ENCODE measurements around the gene SURF2. TPM values are rescaled to one million over a fixed set of nuclear protein-coding genes. Genes with fewer than 3 reads are reported as not detected.
"Not testable (repeated sequence)": the region's sequence is repeated elsewhere in the genome, so short reads cannot be mapped to it uniquely, and the experiment has no call there.

The SURF2 gene
- polyA plus RNA-seq, 3 donors: 23.1 to 28.2 (median 26.4) TPM

GRCh38 chr9:133375116-133375723 lies 18.9 kb downstream of the SURF2 start:
- no peak for DNase-seq

GRCh38 chr9:133375724-133376654 lies 19.6 kb downstream of the SURF2 start, which contains the start of the genes STKLD1 and SURF4:
Gene STKLD1, plus strand, starts transcription at chr9:133376366. Its CDS starts 108 bp downstream, at chr9:133376474.
Gene SURF4, minus strand, starts transcription at chr9:133376060. Its CDS starts 91 bp downstream, at chr9:133375969.
- peak; percentile 96 for DNase-seq

- DNase-seq: not testable (repeated sequence)
Observed at GRCh38 chr9:133377280-133377679, 20.9 kb downstream of the SURF2 start.

GRCh38 chr9:133377721-133378216 lies 21.4 kb downstream of the SURF2 start:
- DNase-seq: no peak

GRCh38 chr9:133378408-133378962 lies 22.1 kb downstream of the SURF2 start:
- no peak for DNase-seq

GRCh38 chr9:133379153-133380086 lies 23.1 kb downstream of the SURF2 start:
- DNase-seq: no peak

GRCh38 chr9:133380734-133381133 lies 24.4 kb downstream of the SURF2 start:
- no peak for DNase-seq

- no peak for DNase-seq
Observed at GRCh38 chr9:133382507-133383141, 26.3 kb downstream of the SURF2 start.

GRCh38 chr9:133383438-133383837 lies 27.1 kb downstream of the SURF2 start:
- DNase-seq: no peak

- no peak for DNase-seq
Observed at GRCh38 chr9:133384736-133385321, 28.5 kb downstream of the SURF2 start.

- no peak for DNase-seq
Observed at GRCh38 chr9:133385452-133385851, 29.1 kb downstream of the SURF2 start.

- DNase-seq: no peak
Observed at GRCh38 chr9:133386338-133386737, 30.0 kb downstream of the SURF2 start.

GRCh38 chr9:133387680-133388079 lies 31.3 kb downstream of the SURF2 start:
- no peak for DNase-seq

- DNase-seq: no peak
Observed at GRCh38 chr9:133389025-133389557, 32.7 kb downstream of the SURF2 start.

GRCh38 chr9:133389562-133389961 lies 33.2 kb downstream of the SURF2 start:
- DNase-seq: no peak

- no peak for DNase-seq
Observed at GRCh38 chr9:133390713-133391112, 34.4 kb downstream of the SURF2 start.

- not testable (repeated sequence) for DNase-seq
Observed at GRCh38 chr9:133391449-133391848, 35.1 kb downstream of the SURF2 start.

GRCh38 chr9:133392308-133392707 lies 36.0 kb downstream of the SURF2 start:
- DNase-seq: not testable (repeated sequence)

GRCh38 chr9:133393399-133393798 lies 37.0 kb downstream of the SURF2 start:
- DNase-seq: no peak

- no peak for DNase-seq
Observed at GRCh38 chr9:133394687-133395271, 38.4 kb downstream of the SURF2 start.
